HEK293 (cell line): ENCODE data around the gene COPA.

Experiments
- CTCF ChIA-PET: fragments of 350-600 bp; formaldehyde crosslinking; extraction: SDS; loops from one replicate; lab custom pipeline; 2021; ENCODE audit warnings: antibody characterized with exemption; lab: Yijun Ruan, JAX
- POLR2A ChIA-PET: fragments of 300-600 bp; formaldehyde crosslinking; extraction: SDS; loops from one replicate; lab custom pipeline; 2020; ENCODE audit warnings: antibody characterized with exemption, inconsistent platforms; lab: Yijun Ruan, JAX
- H3K27ac ChIP-seq: fragments of 200-500 bp; sonication (Bioruptor generic); 2 replicates; pipeline ENCODE4 v1.5.1; 2014; ENCODE audit warnings: low read depth, low read length, control low read depth, inconsistent platforms; ENCODE audit errors: extremely low read depth
- H3K36me3 ChIP-seq, 2 experiments: fragments of 200-500 bp in 1 of 2; sonication (Bioruptor generic) in 1 of 2; 1 replicate in 1 of 2; 2 replicates in 1 of 2; pipeline ENCODE4 v1.5.1; 2014 to 2017; ENCODE audit warnings: inconsistent platforms in 2 of 2, low read length in 2 of 2; ENCODE audit not compliant: control insufficient read depth in 2 of 2, insufficient read depth in 1 of 2
- H3K4me1 ChIP-seq: fragments of 200-500 bp; sonication (Bioruptor generic); 2 replicates; pipeline ENCODE4 v1.5.1; 2014; ENCODE audit warnings: mild to moderate bottlenecking, low read length, inconsistent platforms; ENCODE audit not compliant: control insufficient read depth, insufficient read depth
- H3K4me3 ChIP-seq: 2 replicates; pipeline ENCODE4 v1.5.1; 2011; ENCODE audit warnings: low read depth, mild to moderate bottlenecking, control low read depth, low read length, moderate library complexity
- H3K9me3 ChIP-seq: fragments of 200-500 bp; sonication (Bioruptor generic); 2 replicates; pipeline ENCODE4 v1.5.1; 2014; ENCODE audit warnings: low read depth, low read length, inconsistent platforms; ENCODE audit not compliant: control insufficient read depth, insufficient read depth
- GLIS1 ChIP-seq: fragments of 450-650 bp; formaldehyde crosslinking; IDR thresholded peaks from 2 replicates; pipeline ENCODE4 v1.5.1; 2016; ENCODE audit warnings: missing biosample characterization, missing genetic modification characterization
- PATZ1 ChIP-seq: fragments of 450-650 bp; formaldehyde crosslinking; IDR thresholded peaks from 2 replicates; pipeline ENCODE4 v1.5.1; 2016; ENCODE audit warnings: missing biosample characterization, missing genetic modification characterization
- RBAK ChIP-seq: fragments of 450-650 bp; formaldehyde crosslinking; IDR thresholded peaks from 2 replicates; pipeline ENCODE4 v1.5.1; 2016; ENCODE audit warnings: missing biosample characterization, missing genetic modification characterization
- REPIN1 ChIP-seq: fragments of 450-650 bp; formaldehyde crosslinking; IDR thresholded peaks from 2 replicates; pipeline ENCODE4 v1.5.1; 2017; ENCODE audit warnings: missing biosample characterization, missing genetic modification characterization, low read depth
- SP7 ChIP-seq: fragments of 450-650 bp; formaldehyde crosslinking; IDR thresholded peaks from 2 replicates; pipeline ENCODE4 v1.5.1; 2016; ENCODE audit warnings: missing biosample characterization, missing genetic modification characterization
- ZBTB10 ChIP-seq: fragments of 450-650 bp; formaldehyde crosslinking; IDR thresholded peaks from 2 replicates; pipeline ENCODE4 v1.5.1; 2016; ENCODE audit warnings: missing biosample characterization, missing genetic modification characterization
- ZBTB48 ChIP-seq: fragments of 450-650 bp; formaldehyde crosslinking; IDR thresholded peaks from 2 replicates; pipeline ENCODE4 v1.5.1; 2016; ENCODE audit warnings: missing biosample characterization, missing genetic modification characterization
- ZFP3 ChIP-seq: fragments of 450-650 bp; formaldehyde crosslinking; IDR thresholded peaks from 2 replicates; pipeline ENCODE4 v1.5.1; 2016; ENCODE audit warnings: low read depth, missing biosample characterization, missing genetic modification characterization
- ZNF350 ChIP-seq: fragments of 450-650 bp; formaldehyde crosslinking; IDR thresholded peaks from 2 replicates; pipeline ENCODE4 v1.5.0; 2017; ENCODE audit warnings: missing biosample characterization, mild to moderate bottlenecking, missing genetic modification characterization
- ZNF37A ChIP-seq: fragments of 450-650 bp; IDR thresholded peaks from 2 replicates; pipeline ENCODE4 v1.5.1; 2018; ENCODE audit warnings: missing biosample characterization, missing genetic modification characterization
- ZNF473 ChIP-seq: fragments of 450-650 bp; formaldehyde crosslinking; IDR thresholded peaks from 2 replicates; pipeline ENCODE4 v1.5.1; 2017; ENCODE audit warnings: missing biosample characterization, missing genetic modification characterization
- ZNF501 ChIP-seq: fragments of 450-650 bp; formaldehyde crosslinking; IDR thresholded peaks from 2 replicates; pipeline ENCODE4 v1.5.1; 2016; ENCODE audit warnings: missing biosample characterization, missing genetic modification characterization
- ZNF513 ChIP-seq: fragments of 450-650 bp; IDR thresholded peaks from 2 replicates; pipeline ENCODE4 v1.5.1; 2018; ENCODE audit warnings: missing biosample characterization, missing genetic modification characterization
- ZNF555 ChIP-seq: fragments of 450-650 bp; formaldehyde crosslinking; conservative IDR thresholded peaks from 2 replicates; pipeline ENCODE4 v1.5.1; 2017; ENCODE audit warnings: missing biosample characterization, mild to moderate bottlenecking, missing genetic modification characterization, inconsistent platforms
- ZNF639 ChIP-seq: fragments of 450-650 bp; formaldehyde crosslinking; IDR thresholded peaks from 2 replicates; pipeline ENCODE4 v1.5.1; 2016; ENCODE audit warnings: missing biosample characterization, missing genetic modification characterization
- ZSCAN23 ChIP-seq: fragments of 450-650 bp; formaldehyde crosslinking; IDR thresholded peaks from 2 replicates; pipeline ENCODE4 v1.5.1; 2016; ENCODE audit warnings: missing biosample characterization, missing genetic modification characterization

COPA gene

GRCh38 chr1:160243767-160244166 lies 99.3 kb downstream of the COPA start:
- H3K9me3 ChIP-seq = no peaks in the 10 kb centered on the region
- POLR2A ChIA-PET = interaction anchor here (0.7 to 1.6 kb wide), 6 partner anchors 9 to 186 kb away, joined by 3 to 5 read pairs (median 4); partner anchors contain the start of gene DCAF8
- CTCF ChIA-PET = interaction anchor here (0.6 to 4.7 kb wide), 12 partner anchors 8 to 1234 kb away, joined by 3 to 28 read pairs (median 4); no protein-coding TSS in a partner anchor
- H3K4me1 ChIP-seq = peaks cover 19% of the 10 kb centered on the region
- no peak overlapping the region for H3K4me3 ChIP-seq
- no peak overlapping the region for H3K27ac ChIP-seq
- TF ChIP-seq ZBTB48 (tag by site-specific recombination) (no peak), PATZ1 (tag by site-specific recombination) (no peak), ZNF555 (tag by site-specific recombination) (no peak), SP7 (tag by site-specific recombination) (no peak), ZNF473 (no peak), ZSCAN23 (tag by site-specific recombination) (no peak), ZNF37A (no peak), ZBTB10 (tag by site-specific recombination) (no peak), ZFP3 (no peak), ZNF350 (tag by site-specific recombination) (no peak), REPIN1 (tag by site-specific recombination) (no peak), ZNF501 (no peak), GLIS1 (no peak), ZNF639 (tag by site-specific recombination) (no peak)
- H3K36me3 ChIP-seq = peaks cover 4 to 51% of the 10 kb centered on the region in 2 experiments

GRCh38 chr1:160239582-160240299 lies 103.3 kb downstream of the COPA start:
- Histone ChIP-seq H3K4me3 (no peak overlapping the region), H3K36me3 (peaks cover 29 to 89% of the 10 kb centered on the region in 2 experiments), H3K27ac (no peak overlapping the region), H3K4me1 (peaks cover 11% of the 10 kb centered on the region), H3K9me3 (no peaks in the 10 kb centered on the region)
- ChIA-PET POLR2A (no interaction called here), CTCF (interaction anchor here (0.6 to 4.7 kb wide), 8 partner anchors 12 to 154 kb away, joined by 3 to 28 read pairs (median 5); no protein-coding TSS in a partner anchor)
- TF ChIP-seq ZNF513 (tag by site-specific recombination) = peak; percentile 92
- TF ChIP-seq RBAK (tag by site-specific recombination) = no peak
